ENCODE data around the gene SUGCT.

The SUGCT gene

DNA sequence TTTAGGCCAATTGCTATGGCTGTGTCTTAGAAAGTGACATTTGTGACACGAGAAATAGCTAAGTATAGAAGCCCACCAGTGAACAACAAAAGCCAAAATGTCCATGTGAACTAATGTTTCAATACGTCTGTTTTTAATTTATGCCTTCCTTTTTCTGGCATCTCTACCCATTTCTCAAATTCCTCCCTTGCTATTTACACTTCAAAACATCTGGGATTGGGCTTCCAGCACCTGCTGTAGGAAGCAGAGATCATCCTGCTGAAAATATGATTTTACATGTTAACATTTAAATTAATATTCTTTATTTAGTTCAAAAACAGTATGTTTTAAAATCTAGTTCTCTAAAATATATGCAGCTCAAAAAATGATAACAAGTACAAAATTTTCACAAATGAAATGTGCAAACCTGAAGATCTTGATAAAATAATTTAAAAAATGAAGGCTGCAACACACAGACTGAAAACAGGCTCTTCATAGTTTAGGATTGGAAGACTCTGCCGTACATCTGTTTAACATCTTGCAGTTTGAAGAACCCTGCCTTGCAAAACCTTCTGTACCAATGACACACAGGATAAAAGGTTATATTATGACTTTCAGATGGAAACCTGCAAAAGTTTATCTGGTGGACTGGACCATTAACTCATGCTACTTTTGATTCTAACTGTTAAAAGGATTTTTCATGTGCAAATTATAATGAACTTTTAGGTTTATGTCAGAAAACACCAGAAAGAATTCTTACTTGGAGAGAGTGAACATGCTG is 408.4 kb downstream of the SUGCT start:
- H3K9me3 ChIP-seq (ENCODE audit: control insufficient read depth, insufficient read depth, low read length), result no peaks in the 10 kb centered on the region
- no peaks in the 10 kb centered on the region for H3K36me3 ChIP-seq (ENCODE audit: control insufficient read depth, insufficient read depth, low read length)
- no peak overlapping the region for H3K4me3 ChIP-seq (ENCODE audit: low read depth, low read length)
- H3K27me3 ChIP-seq (ENCODE audit: control insufficient read depth, insufficient read depth, low read length), result no peaks in the 10 kb centered on the region
- no peak overlapping the region for H3K9ac ChIP-seq (ENCODE audit: low read depth, low read length)
- H3K4me1 ChIP-seq (ENCODE audit: control insufficient read depth, insufficient read depth, low read length), result no peaks in the 10 kb centered on the region

DNA sequence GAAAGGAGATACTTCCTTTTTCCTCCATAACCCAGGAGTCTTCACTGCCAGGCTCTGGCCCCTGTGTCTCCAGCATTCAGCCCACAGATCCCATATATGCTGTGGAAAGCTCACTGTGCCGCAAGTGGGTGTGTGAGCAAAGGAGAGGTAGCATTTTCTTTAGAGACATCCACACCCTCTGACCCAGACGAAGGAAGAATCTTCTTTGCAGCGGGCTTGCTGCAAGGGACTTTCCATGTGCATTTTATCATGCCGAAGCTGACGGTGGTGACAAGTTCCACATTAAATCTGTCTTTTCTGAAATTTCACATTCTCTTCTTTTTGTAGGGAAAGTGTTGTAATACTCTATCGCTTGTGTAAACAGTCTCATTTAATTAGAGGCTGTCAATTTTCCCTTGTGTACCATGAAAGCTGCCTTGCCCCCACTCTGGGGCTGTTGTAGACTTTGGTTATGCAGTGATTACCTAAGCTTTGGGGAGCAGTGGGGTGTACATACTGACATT is 409.5 kb downstream of the SUGCT start:
- Histone ChIP-seq H3K4me1 (ENCODE audit: control insufficient read depth, insufficient read depth, low read length) (no peaks in the 10 kb centered on the region), H3K36me3 (ENCODE audit: control insufficient read depth, insufficient read depth, low read length) (no peaks in the 10 kb centered on the region), H3K9ac (ENCODE audit: low read depth, low read length) (no peak overlapping the region), H3K4me3 (ENCODE audit: low read depth, low read length) (no peak overlapping the region), H3K9me3 (ENCODE audit: control insufficient read depth, insufficient read depth, low read length) (no peaks in the 10 kb centered on the region), H3K27me3 (ENCODE audit: control insufficient read depth, insufficient read depth, low read length) (no peaks in the 10 kb centered on the region)

DNA sequence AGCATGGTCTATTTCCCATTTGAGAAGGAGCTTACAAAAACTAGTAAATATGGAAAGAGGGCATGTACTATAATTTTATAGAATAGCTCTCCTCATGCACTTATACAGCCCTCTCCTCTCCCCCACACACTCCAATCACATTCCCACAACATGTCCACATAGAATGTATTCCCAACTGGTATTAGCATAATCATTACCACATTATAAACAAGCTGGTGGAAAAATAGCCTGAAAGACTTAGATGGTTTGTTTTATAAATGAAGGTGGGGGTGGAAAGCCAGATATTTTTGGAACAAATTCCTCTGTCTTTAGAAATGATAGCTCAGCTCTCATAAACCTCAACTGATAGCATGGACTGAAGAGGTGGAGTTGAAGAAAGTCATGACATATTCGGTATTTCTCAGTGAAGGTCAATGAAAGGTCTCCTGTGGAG is 410.1 kb downstream of the SUGCT start:
- Histone ChIP-seq H3K27me3 (ENCODE audit: control insufficient read depth, insufficient read depth, low read length) (no peaks in the 10 kb centered on the region), H3K9ac (ENCODE audit: low read depth, low read length) (no peak overlapping the region), H3K4me3 (ENCODE audit: low read depth, low read length) (no peak overlapping the region), H3K36me3 (ENCODE audit: control insufficient read depth, insufficient read depth, low read length) (no peaks in the 10 kb centered on the region), H3K9me3 (ENCODE audit: control insufficient read depth, insufficient read depth, low read length) (no peaks in the 10 kb centered on the region), H3K4me1 (ENCODE audit: control insufficient read depth, insufficient read depth, low read length) (no peaks in the 10 kb centered on the region)

DNA sequence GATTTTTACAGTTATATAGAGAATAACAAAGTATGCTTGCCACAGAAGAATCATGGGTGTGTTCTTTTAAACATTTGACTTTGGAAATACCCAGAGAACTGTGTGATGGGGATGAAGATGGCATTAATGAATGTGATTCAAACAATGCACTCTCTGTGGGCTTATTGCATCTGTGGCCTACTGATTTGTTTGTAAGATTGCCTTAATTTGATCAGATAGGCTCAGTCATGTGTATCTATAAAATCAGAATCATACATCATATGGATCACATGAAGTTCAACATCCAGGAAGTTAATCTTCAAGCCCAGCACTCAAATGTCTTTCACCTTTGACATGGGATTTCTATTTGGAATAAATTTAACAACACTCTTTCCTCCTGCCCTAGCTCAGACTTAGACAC is 410.9 kb downstream of the SUGCT start:
- Histone ChIP-seq H3K9me3 (ENCODE audit: control insufficient read depth, insufficient read depth, low read length) (no peaks in the 10 kb centered on the region), H3K27me3 (ENCODE audit: control insufficient read depth, insufficient read depth, low read length) (no peaks in the 10 kb centered on the region), H3K4me3 (ENCODE audit: low read depth, low read length) (no peak overlapping the region), H3K9ac (ENCODE audit: low read depth, low read length) (no peak overlapping the region), H3K36me3 (ENCODE audit: control insufficient read depth, insufficient read depth, low read length) (no peaks in the 10 kb centered on the region), H3K4me1 (ENCODE audit: control insufficient read depth, insufficient read depth, low read length) (no peaks in the 10 kb centered on the region)

DNA sequence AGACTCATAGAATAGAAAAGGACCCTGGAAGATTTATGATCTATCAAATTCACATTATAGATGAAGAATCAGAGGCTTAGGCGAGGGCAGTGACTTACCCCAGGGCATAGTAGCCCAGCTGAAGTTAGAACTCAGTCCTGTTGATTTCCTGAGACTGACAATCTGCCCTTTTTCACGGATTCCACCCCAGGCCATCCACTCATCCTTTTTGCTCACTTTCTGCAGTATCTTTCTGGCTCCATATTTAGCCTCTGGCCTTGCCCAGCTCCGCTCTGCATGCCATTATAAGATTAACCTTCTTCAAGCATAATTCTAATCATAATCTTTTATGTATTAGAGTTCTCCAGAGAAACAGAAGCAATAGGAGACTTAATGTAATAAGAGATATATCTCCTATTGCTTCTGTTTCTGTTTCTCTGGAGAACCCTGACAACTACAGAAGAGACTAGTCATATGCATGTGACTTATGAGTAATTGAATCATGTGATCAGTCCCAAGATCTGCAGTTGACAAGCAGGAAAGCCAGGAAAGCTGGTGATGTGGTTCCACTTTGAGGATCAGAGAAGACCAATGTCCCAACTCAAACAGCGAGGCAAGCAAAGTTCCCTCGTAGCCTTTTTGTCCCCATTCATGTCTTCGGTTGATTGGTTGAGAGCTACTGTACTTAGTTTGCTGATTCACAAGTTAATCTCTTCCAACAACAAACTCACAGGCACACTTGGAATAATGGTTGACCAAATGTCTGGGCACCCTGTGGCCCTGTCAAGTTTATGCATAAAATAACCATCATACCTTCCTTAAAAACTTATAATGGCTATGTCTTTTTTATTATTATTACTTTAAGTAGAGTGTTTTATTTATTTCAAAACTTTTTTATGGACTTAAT is 412.1 kb downstream of the SUGCT start:
- Histone ChIP-seq H3K27me3 (ENCODE audit: control insufficient read depth, insufficient read depth, low read length) (no peaks in the 10 kb centered on the region), H3K36me3 (ENCODE audit: control insufficient read depth, insufficient read depth, low read length) (no peaks in the 10 kb centered on the region), H3K9ac (ENCODE audit: low read depth, low read length) (no peak overlapping the region), H3K4me3 (ENCODE audit: low read depth, low read length) (no peak overlapping the region), H3K9me3 (ENCODE audit: control insufficient read depth, insufficient read depth, low read length) (no peaks in the 10 kb centered on the region), H3K4me1 (ENCODE audit: control insufficient read depth, insufficient read depth, low read length) (no peaks in the 10 kb centered on the region)

DNA sequence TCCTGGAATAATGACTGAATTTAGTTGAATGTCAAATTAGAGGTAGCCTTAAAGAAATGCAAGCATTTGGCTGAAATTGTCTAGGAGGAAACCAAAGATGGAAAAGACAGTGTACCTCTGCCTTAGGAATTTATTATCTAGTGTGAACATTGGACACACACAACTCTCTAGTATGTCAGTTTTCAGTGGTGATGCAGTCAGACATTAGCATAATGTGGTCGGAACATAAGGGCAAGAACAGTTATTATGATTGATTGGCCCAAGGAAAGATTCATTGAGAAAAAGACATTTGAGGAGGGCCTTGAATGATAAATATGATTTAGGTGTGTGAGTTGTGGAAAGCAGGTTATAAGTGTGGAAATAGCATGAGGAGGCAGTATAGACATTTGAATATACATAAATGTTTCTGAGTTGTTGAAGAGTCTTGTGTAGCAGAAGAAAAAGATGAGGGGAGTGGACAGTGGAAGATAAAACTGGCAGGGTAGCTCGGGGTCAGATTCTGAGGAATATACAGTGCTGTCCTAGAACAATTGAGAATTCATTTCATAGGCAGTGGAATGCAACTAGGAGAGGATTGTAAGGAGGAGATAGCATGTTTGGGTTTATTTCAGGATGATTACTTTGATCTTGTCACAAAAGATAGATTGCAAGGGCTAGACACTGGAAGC is 414.7 kb downstream of the SUGCT start:
- no peaks in the 10 kb centered on the region for H3K27me3 ChIP-seq (ENCODE audit: control insufficient read depth, insufficient read depth, low read length)
- H3K36me3 ChIP-seq (ENCODE audit: control insufficient read depth, insufficient read depth, low read length), result no peaks in the 10 kb centered on the region
- no peaks in the 10 kb centered on the region for H3K9me3 ChIP-seq (ENCODE audit: control insufficient read depth, insufficient read depth, low read length)
- H3K4me3 ChIP-seq (ENCODE audit: low read depth, low read length), result no peak overlapping the region
- no peaks in the 10 kb centered on the region for H3K4me1 ChIP-seq (ENCODE audit: control insufficient read depth, insufficient read depth, low read length)
- no peak overlapping the region for H3K9ac ChIP-seq (ENCODE audit: low read depth, low read length)

DNA sequence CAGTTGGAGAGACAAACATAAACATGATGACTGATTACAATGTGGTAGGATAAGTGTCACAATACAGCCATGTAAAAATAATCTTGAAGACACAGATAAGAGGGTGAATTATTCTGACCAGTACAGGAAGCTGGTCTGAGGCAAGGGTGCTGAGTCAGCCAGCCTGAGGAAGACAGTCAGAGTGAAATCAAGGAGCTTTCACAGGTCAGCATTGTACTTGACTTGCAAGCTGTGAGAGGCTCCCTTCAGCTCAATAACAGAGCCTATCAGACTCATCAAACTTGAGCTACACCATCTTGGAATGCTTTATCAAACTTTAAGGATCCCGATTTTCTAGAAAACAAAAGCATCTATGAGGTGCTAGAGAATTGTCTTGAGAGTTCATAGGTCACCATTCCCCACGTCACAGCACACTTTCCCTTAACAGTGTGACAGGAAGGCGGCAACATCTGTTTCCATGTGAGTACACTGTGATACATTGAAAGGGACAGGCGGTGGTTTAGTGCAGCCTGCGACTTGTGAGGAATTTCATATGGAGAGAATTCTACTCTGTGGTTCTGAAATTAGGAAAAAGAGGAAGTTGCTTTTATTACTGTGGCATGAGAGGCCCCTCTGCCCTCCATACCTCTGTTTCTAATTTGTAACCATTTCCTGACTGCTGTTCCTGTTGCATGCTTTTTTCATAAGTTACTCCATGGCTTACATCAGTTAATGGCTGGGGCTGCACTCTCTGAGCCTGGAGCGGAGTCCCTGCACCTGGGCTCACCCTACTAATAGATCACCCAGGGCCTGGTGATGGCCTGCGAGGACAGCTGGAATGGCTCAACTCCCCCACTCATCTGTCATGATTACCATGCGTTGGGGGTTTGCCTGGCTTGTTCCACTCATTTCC is 417.1 kb downstream of the SUGCT start:
- H3K4me1 ChIP-seq (ENCODE audit: control insufficient read depth, insufficient read depth, low read length), result no peaks in the 10 kb centered on the region
- H3K4me3 ChIP-seq (ENCODE audit: low read depth, low read length), result no peak overlapping the region
- H3K9me3 ChIP-seq (ENCODE audit: control insufficient read depth, insufficient read depth, low read length), result no peaks in the 10 kb centered on the region
- H3K36me3 ChIP-seq (ENCODE audit: control insufficient read depth, insufficient read depth, low read length), result no peaks in the 10 kb centered on the region
- no peaks in the 10 kb centered on the region for H3K27me3 ChIP-seq (ENCODE audit: control insufficient read depth, insufficient read depth, low read length)
- no peak overlapping the region for H3K9ac ChIP-seq (ENCODE audit: low read depth, low read length)

DNA sequence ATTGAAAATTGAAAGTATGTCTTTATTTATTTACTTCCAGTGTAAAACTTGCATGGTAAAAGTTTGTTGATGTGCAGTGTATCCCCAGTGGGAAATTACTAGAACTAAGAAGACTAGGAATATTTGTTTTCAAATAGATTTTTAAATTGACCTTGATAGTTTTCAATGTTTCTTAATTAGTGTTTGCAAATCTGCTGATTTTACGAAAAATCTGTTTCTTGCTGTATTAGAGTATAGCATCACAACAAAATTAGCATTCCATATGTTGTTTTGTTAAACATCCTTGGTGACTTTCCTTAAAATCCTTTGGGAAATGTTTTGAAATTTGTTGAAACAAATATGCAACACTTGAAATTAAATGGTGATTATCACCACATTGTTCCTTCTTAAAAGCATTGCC is 425.9 kb downstream of the SUGCT start:
- no peaks in the 10 kb centered on the region for H3K36me3 ChIP-seq (ENCODE audit: control insufficient read depth, insufficient read depth, low read length)
- no peaks in the 10 kb centered on the region for H3K9me3 ChIP-seq (ENCODE audit: control insufficient read depth, insufficient read depth, low read length)
- no peak overlapping the region for H3K9ac ChIP-seq (ENCODE audit: low read depth, low read length)
- H3K4me3 ChIP-seq (ENCODE audit: low read depth, low read length), result no peak overlapping the region
- no peaks in the 10 kb centered on the region for H3K27me3 ChIP-seq (ENCODE audit: control insufficient read depth, insufficient read depth, low read length)
- H3K4me1 ChIP-seq (ENCODE audit: control insufficient read depth, insufficient read depth, low read length), result no peaks in the 10 kb centered on the region

DNA sequence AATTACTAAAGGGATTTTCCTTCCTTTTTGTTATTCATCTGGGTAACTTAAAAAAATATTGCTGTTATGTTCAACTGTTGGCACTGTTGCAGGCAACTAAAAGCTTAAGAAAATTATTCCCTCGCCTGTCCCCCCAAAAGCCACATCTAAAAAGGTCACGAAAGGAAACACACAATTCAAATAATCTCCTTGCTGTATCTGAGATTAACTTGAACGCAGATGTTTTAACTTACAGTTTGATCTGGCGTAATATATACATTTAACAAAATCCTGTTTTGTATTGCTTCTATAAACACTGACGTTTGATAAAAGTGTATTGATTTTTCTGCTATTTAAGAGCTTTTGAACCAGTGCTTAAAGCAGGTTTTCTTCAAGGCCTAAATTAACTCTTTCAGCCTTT is 432.1 kb downstream of the SUGCT start:
- no peaks in the 10 kb centered on the region for H3K27me3 ChIP-seq (ENCODE audit: control insufficient read depth, insufficient read depth, low read length)
- peaks cover 3% of the 10 kb centered on the region for H3K4me1 ChIP-seq (ENCODE audit: control insufficient read depth, insufficient read depth, low read length)
- no peak overlapping the region for H3K9ac ChIP-seq (ENCODE audit: low read depth, low read length)
- no peaks in the 10 kb centered on the region for H3K36me3 ChIP-seq (ENCODE audit: control insufficient read depth, insufficient read depth, low read length)
- H3K9me3 ChIP-seq (ENCODE audit: control insufficient read depth, insufficient read depth, low read length), result no peaks in the 10 kb centered on the region
- no peak overlapping the region for H3K4me3 ChIP-seq (ENCODE audit: low read depth, low read length)

DNA sequence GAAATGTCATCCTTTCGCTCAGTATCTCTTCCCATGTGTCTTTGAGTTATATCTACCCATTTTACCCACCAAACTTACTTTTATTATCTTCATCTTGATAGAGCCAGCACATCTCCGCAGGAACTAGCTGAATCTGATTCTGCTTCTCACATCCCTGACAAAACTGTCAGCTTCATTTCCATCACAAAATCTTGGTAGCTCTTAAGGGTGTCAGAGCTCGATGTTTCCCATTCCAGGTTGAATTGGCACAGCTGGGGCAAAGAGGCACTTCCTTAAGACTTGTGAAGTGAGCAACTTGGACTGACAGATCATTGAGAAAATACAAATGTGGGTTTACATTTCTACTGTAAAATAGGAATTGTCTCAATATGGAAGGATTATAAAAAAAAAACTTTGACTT is 434.5 kb downstream of the SUGCT start:
- H3K27me3 ChIP-seq (ENCODE audit: control insufficient read depth, insufficient read depth, low read length), result no peaks in the 10 kb centered on the region
- no peaks in the 10 kb centered on the region for H3K9me3 ChIP-seq (ENCODE audit: control insufficient read depth, insufficient read depth, low read length)
- no peaks in the 10 kb centered on the region for H3K36me3 ChIP-seq (ENCODE audit: control insufficient read depth, insufficient read depth, low read length)
- no peak overlapping the region for H3K4me3 ChIP-seq (ENCODE audit: low read depth, low read length)
- no peak overlapping the region for H3K9ac ChIP-seq (ENCODE audit: low read depth, low read length)
- H3K4me1 ChIP-seq (ENCODE audit: control insufficient read depth, insufficient read depth, low read length), result peaks cover 3% of the 10 kb centered on the region

DNA sequence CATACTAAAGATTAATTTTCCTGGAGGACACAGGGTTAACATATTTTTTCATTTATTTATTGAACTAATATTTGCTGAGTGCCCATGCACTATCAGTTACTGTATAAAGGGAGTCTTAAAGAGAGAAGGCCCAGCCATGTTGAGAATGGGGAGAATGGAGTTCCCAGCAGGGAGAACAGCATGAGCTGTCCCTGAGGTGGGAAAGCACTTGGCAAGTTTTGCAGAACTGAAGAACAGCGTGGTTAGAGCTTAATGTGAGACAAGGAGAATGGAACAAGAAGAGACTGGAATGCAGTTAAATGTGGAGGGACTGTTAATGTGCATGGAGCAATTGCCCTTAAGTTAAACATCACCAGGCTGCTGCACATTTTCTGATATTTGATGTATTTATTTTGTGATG is 435.4 kb downstream of the SUGCT start:
- H3K9ac ChIP-seq (ENCODE audit: low read depth, low read length), result no peak overlapping the region
- no peaks in the 10 kb centered on the region for H3K27me3 ChIP-seq (ENCODE audit: control insufficient read depth, insufficient read depth, low read length)
- no peaks in the 10 kb centered on the region for H3K36me3 ChIP-seq (ENCODE audit: control insufficient read depth, insufficient read depth, low read length)
- H3K4me1 ChIP-seq (ENCODE audit: control insufficient read depth, insufficient read depth, low read length), result peaks cover 3% of the 10 kb centered on the region
- H3K4me3 ChIP-seq (ENCODE audit: low read depth, low read length), result no peak overlapping the region
- H3K9me3 ChIP-seq (ENCODE audit: control insufficient read depth, insufficient read depth, low read length), result no peaks in the 10 kb centered on the region

All from iPS-15b (cell line).